ACC112 (cell line): ENCODE results near the gene STAT4.

Source experiments
- H2AFZ ChIP-seq: fragments of 200-600 bp; sonication (generic); one replicate; pipeline ENCODE4 v1.6.0; 2017; ENCODE audit warnings: antibody characterized with exemption, low read length; ENCODE audit not compliant: unreplicated experiment
- H3K27ac ChIP-seq: fragments of 200-600 bp; sonication (generic); 2 replicates; pipeline ENCODE4 v1.5.1; 2014; ENCODE audit warnings: low read depth, mild to moderate bottlenecking, antibody characterized with exemption, low read length, moderate library complexity
- H3K27me3 ChIP-seq: fragments of 200-600 bp; sonication (generic); 2 replicates; pipeline ENCODE4 v1.6.1; 2014; ENCODE audit warnings: mild to moderate bottlenecking, antibody characterized with exemption, low read length, moderate library complexity, mixed read lengths; ENCODE audit not compliant: insufficient read depth
- H3K36me3 ChIP-seq: fragments of 200-600 bp; sonication (generic); 2 replicates; pipeline ENCODE4 v1.6.1; 2016; ENCODE audit warnings: mild to moderate bottlenecking, antibody characterized with exemption, low read length, moderate library complexity, mixed read lengths; ENCODE audit not compliant: insufficient read depth
- H3K4me1 ChIP-seq: fragments of 200-600 bp; sonication (generic); one replicate; pipeline ENCODE4 v1.6.1; 2016; ENCODE audit warnings: low read length, mixed read lengths; ENCODE audit not compliant: insufficient read depth, unreplicated experiment, control insufficient read depth
- H3K4me3 ChIP-seq: fragments of 200-600 bp; sonication (generic); 2 replicates; pipeline ENCODE4 v1.5.1; 2014; ENCODE audit warnings: mild to moderate bottlenecking, low read depth, low read length
- H3K79me2 ChIP-seq: fragments of 200-600 bp; sonication (generic); one replicate; pipeline ENCODE4 v1.6.0; 2016; ENCODE audit warnings: low read length; ENCODE audit not compliant: control insufficient read depth, unreplicated experiment, insufficient read depth

STAT4 gene

DNA sequence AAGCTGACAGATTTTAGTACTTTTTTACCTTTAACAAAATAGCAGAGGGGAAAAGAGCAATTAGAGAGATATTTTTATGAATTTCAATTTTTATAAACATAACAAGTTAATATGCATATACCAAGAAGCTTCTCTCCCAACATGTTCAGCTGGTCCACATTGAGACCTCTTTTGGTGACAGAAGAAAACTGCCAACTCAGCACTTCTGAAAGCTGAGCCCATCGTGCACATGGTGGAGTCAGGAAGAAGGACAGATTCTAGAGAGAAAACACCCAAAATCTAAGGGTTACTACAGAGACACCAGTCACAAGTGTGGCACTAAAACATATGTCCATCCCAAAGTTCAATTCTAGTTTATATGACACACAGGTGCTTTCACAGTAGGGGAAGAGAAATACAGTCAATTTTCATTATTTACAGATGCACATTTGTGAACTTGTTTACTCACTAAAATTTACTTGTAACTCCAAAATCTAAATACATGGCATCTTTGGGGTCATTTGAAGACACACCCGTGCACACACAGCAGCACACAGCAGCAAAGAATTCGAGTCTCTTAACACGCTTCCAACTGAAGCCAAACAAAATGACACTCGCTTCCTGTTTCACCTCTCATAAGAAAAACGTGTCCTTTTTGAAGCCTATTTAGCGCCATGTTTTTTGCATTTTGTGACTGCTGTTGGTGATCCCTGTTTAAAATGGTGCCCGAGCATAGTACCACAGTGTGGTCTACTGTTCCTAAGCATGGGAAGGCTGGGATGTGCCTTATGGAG, 168.3 kb downstream of the STAT4 start:
- Histone ChIP-seq H3K79me2 (peaks cover 28% of the 10 kb centered on the region), H3K4me3 (no peak overlapping the region), H3K27ac (no peak overlapping the region), H2AFZ (no peak overlapping the region), H3K4me1 (peaks cover 58% of the 10 kb centered on the region), H3K27me3 (no peaks in the 10 kb centered on the region), H3K36me3 (peaks cover 94% of the 10 kb centered on the region)

DNA sequence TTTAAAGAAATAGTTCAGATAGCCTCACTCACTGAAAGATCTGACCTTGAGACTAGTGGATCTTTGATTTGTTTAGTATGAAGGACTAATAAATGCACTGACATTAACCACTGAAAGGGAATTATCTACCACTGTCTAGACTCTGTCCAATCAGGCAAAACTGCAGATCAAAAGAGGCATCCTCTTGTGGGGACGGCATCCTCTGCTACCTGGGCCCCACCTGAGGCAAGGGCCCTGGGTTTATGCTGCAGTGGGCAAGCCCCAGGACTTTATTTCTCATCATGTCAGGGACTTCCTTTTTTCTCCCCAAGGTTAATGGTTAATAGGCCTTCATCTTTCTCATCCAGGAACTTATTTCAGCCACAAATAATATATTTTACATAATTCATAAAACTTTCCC, 169.1 kb downstream of the STAT4 start:
- no peak overlapping the region for H3K27ac ChIP-seq
- H3K27me3 ChIP-seq, result no peaks in the 10 kb centered on the region
- H3K4me3 ChIP-seq, result no peak overlapping the region
- peaks cover 28% of the 10 kb centered on the region for H3K79me2 ChIP-seq
- H3K4me1 ChIP-seq, result peaks cover 55% of the 10 kb centered on the region
- H2AFZ ChIP-seq, result no peak overlapping the region
- H3K36me3 ChIP-seq, result peaks cover 93% of the 10 kb centered on the region

DNA sequence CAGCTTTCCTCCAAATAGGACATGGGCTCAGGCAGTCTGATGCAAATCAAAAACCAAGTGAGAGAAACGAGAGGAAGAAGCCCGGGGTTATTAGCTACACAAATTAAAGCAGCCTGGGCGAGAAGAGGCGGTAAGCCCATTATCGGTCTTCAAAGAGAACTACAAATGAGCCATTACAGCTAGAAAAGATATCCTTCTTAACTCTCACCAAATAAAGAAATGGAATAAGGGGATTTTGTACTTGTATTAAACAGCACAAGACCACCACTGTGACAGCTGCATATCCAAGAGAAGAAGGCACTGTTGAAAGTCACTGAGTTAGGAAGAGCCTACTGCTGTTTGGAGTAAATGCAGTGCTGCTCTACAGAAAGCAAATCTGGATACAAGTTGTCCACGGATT, 169.5 kb downstream of the STAT4 start:
- Histone ChIP-seq H3K4me3 (no peak overlapping the region), H3K27ac (no peak overlapping the region), H3K27me3 (no peaks in the 10 kb centered on the region), H2AFZ (no peak overlapping the region), H3K4me1 (peaks cover 51% of the 10 kb centered on the region), H3K36me3 (peaks cover 93% of the 10 kb centered on the region), H3K79me2 (peaks cover 28% of the 10 kb centered on the region)

DNA sequence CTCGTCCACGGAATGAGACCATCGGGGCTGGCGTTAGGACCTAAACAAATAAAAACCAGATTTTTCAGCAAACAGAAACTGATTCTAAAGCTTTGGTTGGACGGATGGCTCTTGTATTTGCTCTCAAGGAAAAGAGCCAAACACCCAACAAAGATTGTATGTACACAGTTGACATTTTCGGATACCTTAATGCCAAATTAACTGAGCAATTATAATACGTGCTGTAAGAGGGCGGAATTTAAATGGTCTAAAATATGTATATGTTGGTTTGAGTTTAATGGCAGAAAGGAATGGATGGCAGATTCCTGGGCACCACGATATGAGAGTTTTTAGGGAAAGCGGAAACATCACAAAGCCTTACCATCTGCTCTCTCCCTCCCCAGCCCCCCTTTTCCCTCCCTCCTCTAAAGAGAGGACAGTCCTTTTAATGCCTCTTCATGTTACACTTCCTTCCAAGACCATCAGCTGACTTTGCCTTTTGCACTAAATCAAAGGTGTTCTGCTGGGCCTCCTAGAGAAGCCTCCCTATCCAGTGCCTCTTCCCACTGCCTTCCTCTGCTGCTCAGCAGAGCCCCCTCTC, 170.1 kb downstream of the STAT4 start:
- Histone ChIP-seq H2AFZ (no peak overlapping the region), H3K79me2 (peaks cover 28% of the 10 kb centered on the region), H3K27ac (peak overlapping the region; percentile 7; the same call in 1 of the 2 replicates), H3K36me3 (peaks cover 97% of the 10 kb centered on the region), H3K27me3 (no peaks in the 10 kb centered on the region), H3K4me3 (no peak overlapping the region), H3K4me1 (peaks cover 45% of the 10 kb centered on the region)

DNA sequence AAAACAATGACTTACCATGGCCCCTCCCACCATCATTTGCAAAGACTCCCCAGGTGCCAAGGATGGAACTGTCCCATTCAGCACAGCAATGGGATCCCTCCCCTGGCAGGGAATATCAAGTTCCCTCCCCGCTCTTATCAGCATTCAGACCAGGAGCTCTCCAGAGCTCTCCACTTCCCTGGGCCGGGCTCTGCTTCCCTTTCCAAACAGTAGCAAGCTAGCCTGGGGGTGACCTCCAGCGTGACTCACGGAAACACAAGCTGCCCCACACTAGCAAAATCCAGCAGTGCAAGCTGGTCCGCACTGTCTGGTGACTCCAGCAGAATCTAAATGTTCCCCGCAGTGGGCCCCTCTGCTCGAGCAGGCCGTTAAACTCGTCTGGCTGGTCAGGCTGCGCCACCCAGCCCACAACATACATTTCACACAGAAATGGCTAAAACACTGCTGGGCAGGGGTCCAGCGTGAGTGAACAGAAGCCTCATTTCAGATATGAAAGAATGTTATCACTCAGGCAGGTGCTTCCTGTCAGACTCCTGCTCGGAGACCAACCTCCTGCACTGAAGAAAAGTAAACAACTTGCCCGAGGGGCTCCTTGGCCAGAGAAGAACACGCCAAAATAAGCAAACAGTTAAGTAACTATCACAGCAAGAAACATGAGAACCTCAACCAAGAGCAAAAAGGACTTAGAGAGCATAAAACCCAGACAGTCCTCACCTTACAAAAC, 170.7 kb downstream of the STAT4 start:
- Histone ChIP-seq H3K27me3 (no peaks in the 10 kb centered on the region), H3K4me3 (no peak overlapping the region), H3K36me3 (peaks cover 98% of the 10 kb centered on the region), H2AFZ (no peak overlapping the region), H3K27ac (peak overlapping the region; percentile 7; the same call in 1 of the 2 replicates), H3K79me2 (peaks cover 28% of the 10 kb centered on the region), H3K4me1 (peaks cover 42% of the 10 kb centered on the region)
